NCI-H1694 treated with DMSO at 0.1 percent for 48 hours (cell line): ENCODE measurements around the gene ERP27.

ENCODE experiments used
- DNase-seq: peaks from one replicate; lab custom pipeline; 2025; lab: John Stamatoyannopoulos, UW

Gene ERP27

DNA sequence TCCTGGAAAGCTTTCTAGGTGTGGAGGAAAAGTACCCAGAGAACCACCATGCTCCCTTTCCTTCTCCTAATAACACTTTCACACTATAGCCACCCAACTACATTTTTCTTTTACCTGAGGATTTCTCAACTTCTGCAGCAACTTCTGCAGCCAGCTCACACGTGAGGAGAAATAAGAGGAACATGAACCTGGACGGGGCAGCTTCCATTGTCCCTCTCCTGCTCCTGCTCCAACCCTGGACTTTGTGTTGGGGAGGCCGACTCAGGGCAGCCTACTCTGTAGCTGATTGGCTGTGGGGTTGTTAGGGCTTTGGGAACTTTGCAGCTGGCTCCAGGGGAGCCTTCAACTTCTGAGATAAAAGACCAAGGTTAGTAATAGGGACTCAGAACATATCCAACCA, at the start of gene ERP27:
TSS of gene ERP27 (minus strand) at position 237 of the 400 bp plus-strand sequence. CDS start at position 208, 29 bp downstream.
- DNase-seq, result no peak

DNA sequence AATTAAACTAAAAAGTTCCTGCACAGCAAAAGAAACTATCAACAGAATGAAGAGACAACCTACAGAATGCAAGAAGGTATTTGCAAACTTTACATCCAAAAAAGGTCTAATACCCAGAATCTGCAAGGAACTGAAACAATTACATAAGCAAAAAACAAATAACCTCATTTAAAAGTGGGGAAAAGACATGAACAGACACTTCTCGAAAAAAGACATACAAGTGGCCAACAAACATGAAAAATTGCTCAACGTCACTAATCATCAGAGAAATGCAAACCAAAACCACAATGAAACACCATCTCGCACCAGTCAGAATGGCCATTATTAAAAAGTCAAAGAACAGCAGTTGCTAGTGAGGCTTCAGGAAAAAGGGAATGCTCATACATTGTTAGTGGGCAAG, 49.7 kb upstream of the ERP27 start:
- no peak for DNase-seq

DNA sequence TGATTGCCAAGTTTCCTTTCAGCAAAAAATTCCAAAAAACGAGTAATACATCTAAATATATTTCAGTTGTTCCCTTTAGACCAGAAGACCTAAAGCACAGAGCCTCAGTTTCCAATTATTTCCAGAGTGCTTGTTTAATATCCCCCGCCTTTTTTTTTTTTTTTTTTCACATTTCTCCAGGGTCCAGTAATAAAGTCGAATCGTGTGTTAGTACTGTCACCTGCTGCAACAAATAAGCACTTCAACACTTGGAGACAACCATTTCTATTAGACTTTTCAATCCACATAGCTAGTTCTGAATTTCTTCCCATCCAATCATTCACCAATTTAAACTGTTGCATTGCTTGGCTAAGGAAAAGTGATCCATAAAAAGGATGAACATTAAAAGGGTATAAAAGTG, 48.1 kb upstream of the ERP27 start:
- DNase-seq, result no peak

DNA sequence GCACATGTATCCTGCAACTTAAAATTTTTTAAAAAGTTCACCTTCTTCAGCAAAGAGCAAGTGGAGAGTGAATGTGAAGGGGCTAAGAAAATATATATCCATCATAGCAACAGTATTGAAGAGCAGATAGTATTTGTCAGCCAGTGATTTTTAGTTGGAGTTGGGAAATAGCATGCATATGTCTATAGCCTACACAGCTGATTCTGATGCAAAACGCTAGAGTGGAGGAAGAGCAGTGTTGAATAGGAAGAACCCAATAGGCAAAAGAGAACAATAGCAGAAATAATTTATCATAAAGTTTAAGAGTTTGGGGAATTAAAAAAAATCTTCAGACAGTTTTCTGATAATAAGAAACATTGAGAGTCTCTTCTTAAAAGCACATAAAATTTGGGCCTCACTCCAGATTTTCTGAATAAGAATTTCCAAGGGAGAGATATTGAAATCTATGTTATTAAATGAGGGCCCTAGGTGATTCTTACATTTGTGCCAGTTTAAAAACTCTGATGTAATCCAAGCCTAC, 46.5 kb upstream of the ERP27 start:
- no peak for DNase-seq

DNA sequence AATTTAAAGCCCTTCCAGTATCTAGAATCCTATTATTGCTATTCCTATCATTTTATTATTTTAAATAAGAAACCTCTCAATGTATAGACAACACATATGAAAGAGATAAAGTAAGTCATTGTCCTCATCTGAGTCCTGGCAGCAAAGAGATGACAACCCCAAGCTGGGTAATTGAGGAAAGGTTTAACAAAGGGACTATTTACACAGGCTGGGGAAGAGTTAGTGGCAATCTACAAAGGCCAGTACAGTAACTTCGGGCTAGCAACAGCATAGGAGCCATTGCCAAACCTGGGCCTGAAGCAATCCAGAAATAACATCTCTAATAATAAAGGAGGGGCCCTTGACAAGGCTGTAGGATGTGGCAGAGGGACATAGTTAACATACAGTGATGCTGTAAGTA, 45.7 kb upstream of the ERP27 start:
- no peak for DNase-seq

DNA sequence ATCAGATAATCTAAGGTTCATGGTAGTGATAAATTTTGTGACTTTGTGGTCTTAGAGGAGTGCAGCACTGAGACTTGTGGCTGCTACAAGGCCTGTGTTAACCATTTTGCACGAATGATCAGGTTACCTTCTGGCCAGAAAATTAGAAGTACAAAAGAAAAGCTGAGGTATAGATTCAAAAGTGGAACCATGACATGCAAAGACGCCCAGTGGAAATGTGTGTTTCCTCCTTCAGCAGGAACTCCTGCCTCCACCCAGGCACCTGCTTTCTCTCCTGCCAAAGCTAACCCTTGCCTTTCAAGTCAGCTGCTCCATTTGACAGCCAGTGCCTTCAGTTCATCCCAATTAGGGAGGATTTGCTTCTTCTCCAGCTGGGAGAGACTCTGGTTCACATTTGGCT, 44.7 kb upstream of the ERP27 start:
- no peak for DNase-seq

DNA sequence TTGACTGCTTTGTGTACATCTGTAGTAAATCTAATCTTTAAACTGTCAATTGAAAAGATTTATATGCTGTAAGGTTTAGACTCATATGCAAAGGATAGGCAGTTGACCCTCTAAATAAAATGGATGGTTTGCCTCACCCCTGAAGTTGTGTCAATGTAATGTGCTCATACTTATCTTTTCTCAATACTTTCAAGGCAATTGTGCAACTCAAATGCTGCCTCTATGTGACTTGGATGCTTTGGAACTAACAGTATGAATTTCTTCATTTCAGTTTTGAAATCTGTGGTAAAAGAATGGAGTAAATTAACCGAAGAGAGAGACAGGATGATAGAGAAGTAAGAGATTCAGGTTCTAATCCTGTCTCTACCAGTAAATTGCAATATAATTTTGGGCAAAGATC, 44.2 kb upstream of the ERP27 start:
- no peak for DNase-seq

DNA sequence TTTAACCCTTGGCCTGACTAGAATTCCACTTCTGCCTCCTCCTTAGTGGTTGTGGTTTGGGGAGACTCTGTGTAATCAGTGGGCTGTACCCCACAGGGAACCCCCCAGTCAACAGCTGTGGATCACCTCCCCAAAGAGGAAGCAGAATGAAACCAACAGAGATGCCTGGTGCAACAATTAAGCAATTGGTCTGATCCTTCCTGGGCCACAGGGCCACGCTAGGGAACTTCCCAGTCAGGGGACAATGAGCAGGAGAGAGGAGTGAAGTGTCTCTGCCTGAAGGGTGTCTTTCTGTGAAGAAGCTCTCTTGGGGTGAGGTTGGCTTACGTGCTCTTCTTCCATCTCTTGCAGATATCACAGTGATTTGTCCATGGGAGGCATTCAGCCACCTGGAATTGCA, 42.7 kb upstream of the ERP27 start:
- no peak for DNase-seq

DNA sequence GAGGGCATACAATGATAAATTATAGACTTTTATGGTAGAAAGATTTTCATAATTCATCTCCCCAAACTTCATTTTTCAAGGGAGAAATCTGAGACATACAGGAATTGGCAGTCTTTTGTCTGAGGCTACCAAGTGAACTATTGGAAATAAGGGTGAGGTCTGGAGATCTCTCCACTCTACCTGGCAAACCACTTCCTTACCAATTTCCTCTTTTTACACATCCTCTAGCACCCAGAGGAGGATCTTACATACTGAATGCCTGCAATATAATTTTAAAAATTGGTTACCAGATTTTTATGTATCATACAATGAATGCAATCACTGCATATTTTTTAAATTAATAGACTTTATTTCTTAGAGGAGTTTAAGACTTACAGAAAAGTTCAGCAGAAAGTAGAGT, 41.1 kb upstream of the ERP27 start:
- DNase-seq, result no peak

DNA sequence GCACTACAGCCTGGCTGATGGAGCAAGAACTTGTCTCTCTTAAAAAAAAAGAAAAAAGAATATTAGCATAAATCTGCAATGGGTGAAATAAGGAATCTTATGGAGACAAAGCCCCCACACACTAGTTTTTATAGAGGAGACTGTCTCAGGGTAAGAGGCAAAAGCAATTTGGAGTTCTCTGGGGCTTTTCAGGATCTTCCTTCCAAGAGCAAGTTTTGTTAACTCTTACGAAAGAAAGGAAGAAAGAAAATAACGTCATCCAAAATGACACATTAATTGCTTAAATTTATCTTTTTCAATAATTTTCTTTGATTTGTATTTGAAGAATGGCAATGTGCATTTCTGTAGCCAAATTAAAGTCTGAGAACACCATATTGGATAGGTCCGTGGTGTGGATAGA, 38.3 kb upstream of the ERP27 start:
- DNase-seq, result no peak

DNA sequence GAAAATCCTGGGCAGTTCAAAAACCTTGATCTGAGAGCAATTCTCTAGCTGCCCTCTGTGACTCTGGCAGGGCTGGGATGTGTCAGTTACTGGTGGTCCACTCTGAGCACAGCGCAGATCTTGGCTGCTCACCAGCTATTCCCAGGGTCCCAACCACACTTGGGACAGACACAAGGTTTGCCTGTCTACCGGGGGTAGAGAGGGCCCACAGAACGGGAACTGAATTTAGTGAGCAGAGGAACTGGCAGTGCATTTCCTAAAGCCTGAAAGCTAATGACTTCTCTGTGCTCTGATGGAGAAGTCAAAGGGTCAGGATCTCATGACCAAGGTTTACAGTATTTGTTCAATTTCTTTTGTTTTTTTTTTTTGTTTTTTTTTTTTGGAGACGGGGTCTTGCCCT, 37.1 kb upstream of the ERP27 start:
- no peak for DNase-seq

DNA sequence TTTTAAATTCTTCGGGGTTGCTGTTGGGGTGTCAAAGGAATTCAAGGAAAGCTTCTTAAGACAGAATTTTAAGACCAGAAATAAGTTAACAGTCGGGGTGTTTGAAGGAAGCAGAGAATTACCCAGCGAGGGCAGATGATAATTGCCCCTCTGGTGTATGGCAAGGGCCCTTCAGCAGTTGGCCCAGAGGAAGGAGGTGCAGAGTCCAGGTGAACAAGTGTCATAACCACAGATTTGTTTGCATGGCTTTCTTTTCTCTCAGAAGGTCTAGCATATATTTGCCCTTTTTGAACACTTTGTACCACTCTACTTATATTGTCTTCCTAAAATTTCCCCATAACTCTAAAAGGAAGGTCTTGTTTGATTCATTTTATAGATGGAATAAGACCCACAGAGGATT, 36.3 kb upstream of the ERP27 start:
- no peak for DNase-seq

DNA sequence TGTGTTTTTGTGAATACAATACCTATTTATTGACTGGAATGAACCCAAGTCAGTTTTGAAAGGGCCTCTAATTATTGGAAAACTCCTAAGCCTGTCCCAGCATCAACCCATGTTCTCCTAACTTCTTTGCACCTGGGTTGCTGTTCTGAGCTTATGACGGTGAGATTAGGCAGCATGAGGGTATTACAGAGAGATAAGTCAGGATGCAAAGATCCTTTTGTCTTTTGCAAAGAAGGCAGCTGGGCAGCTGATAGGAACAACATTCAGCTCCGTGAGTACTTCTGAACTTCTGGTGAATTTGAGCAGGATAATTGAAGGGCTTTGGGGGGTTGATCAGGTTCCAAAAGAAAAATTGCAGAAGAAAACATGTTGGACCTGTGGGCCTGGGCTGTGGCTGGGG, 34.5 kb upstream of the ERP27 start, which contains the start of gene PDE6H:
TSS of gene PDE6H (plus strand) at position 227 of the 400 bp plus-strand sequence. CDS start 4,971 bp downstream, outside the sequence.
- DNase-seq, result no peak

DNA sequence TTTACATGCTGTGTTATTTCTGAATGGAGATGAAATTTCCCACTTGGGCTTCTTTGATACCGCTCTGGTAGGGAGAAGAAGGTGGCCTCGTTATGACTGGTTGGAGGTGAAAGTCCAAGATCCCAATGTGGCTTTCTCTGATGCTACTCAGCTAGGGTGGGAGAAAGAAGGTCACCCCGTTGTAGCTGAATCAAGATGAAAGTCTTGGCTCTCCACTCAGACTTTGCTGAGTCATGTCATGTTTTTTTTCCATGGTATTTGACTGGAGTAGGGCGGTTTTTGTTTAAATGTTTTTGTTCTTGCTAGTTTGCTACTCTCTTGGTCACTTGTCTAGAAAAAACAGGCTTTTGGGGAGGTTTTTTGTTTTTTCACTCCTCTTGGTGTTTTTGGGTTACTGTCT, 32.1 kb upstream of the ERP27 start:
- no peak for DNase-seq

DNA sequence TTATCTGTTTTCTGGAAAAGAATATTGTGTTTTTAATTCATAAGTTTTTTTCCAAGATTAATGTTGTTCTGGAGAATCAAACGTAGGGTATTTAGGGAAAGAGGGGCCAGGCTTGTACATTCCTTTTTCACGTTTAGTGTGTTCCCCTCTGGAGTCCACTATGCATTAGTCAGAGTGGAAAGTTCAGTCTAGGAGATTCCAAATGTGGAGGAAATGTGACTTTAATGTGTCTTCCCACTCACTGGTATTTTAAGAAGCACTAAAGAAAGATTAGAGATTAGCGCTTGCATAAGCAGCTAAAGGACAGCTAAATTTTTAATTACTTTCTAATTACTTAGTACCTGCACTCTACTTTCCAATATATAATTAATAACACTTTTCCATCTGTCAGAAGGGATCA, 30.1 kb upstream of the ERP27 start:
- no peak for DNase-seq

DNA sequence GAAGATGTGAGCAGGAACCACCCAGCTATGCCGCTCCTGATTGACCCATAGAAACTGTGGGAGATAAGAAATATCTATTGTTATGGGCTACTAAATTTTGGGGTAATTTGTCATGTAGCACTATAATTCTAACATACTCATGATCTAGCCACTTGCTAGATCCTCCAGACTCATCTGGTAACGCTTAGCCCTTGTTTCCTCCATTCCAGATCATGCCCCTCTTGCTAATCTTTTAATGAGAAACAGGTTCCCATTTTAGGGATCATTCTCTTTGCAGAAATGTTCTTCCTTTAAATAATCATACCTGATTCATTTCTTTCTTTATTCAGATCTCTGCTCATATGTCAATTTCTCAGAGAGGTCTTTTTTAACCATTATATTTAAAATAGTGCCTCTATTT, 26.9 kb upstream of the ERP27 start:
- no peak for DNase-seq

DNA sequence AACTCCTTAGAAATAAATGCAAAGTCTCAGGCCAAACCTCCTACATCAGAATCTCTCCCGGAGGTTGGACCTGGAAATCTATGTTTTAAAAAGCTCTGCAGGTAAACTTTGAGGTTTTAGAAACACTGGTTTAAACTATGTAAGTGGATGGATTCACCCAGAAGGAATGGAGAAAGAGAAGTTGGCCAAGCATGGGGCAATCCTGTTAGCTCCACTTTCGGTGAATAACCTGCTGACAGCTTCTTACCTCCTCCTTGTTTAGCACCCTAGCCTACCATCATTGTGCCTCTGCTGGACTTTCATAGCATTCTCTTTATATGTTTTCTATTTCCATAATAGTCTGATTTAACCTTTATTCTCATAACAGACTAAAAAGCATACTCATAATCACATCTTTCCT, 26.1 kb upstream of the ERP27 start:
- DNase-seq, result no peak

DNA sequence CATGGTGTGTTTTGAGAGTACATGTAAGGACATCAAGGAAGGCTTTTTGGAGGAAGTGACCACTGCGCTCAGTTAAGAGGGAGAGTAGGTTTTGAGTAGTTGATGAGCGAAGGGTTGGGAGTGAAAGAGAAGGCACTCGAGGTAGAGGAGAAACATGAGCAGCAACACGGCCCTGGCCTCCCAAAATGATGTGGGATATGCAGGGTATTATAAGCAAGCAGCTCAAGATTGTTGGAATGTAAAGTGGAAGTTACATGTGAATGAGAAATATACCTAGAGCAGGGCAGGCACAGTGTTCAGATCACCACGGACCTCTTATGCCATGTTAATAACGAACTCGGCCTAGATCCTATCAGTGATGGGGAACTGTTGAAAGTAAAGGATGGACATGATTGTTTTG, 25.2 kb upstream of the ERP27 start:
- DNase-seq, result no peak

DNA sequence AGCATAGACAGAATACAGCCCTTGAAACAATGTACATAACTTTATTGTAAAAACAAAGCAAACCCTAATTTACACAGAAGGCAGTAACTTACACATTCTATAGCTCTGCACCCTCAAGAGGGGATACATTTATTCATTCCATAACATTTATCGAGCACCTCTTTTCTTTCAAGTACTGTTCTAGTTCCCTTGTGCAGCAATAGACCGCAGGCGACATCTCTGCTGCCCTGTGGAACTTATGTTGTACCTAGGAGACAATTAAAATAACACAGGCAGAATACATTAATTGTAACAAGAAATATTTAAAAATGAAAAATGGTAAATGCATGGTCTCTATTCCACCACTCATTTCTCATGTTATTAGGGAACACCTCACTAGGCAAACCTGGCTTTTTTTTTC, 24.5 kb upstream of the ERP27 start:
- DNase-seq, result no peak

DNA sequence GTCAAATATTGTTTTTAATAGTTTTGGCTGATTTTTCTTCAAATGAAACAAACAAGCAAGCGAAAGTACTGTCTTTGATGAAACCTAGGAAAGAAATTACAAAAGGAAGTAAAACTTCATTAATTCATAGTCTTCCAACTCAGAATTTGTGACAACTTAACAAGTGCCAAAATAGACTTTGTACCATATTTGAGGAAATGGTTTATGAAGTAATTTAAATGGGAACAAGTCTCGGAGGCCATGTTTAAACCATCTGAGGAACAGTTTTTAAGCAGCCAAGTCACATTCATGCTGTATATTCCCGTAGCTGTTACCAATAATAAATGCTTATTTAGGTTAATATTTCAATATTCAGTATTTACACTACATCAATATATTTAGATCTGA, 23.8 kb upstream of the ERP27 start:
- no peak for DNase-seq

DNA sequence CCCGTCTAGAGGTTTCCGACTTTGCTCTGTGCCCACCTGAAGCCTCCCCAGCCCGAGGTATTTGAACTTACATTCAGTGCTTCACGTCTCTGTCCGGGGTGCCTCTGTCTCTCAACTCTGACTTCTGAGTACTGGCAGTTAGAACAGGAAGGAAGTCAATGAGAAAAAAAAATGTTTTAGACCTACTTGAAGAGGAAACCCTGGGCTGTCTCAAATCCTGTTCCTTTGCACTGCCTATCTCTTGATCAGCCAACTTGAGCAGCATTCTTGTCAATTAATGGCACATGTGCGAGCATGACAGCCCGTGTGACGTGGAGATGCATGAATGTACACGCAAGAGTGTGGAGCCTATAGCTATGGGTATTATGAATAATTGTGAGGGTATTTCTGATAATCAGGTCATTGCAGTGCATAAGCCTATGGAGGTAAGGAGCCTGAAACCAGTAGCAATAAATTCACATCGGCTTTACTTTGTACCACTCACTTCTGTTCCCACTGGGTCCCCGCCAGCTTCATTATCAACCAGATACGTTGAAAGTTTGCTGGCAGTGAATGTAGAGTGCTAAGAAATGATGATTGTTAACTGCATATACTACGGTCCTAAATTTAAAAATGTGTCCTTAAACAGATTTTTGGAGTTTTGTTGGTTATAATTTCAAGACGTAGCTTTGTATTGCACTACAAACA, 23.3 kb upstream of the ERP27 start, which contains the start of gene ARHGDIB:
TSS of gene ARHGDIB (minus strand) at position 136 of the 687 bp plus-strand sequence. CDS start 10,889 bp downstream, outside the sequence.
- no peak for DNase-seq

DNA sequence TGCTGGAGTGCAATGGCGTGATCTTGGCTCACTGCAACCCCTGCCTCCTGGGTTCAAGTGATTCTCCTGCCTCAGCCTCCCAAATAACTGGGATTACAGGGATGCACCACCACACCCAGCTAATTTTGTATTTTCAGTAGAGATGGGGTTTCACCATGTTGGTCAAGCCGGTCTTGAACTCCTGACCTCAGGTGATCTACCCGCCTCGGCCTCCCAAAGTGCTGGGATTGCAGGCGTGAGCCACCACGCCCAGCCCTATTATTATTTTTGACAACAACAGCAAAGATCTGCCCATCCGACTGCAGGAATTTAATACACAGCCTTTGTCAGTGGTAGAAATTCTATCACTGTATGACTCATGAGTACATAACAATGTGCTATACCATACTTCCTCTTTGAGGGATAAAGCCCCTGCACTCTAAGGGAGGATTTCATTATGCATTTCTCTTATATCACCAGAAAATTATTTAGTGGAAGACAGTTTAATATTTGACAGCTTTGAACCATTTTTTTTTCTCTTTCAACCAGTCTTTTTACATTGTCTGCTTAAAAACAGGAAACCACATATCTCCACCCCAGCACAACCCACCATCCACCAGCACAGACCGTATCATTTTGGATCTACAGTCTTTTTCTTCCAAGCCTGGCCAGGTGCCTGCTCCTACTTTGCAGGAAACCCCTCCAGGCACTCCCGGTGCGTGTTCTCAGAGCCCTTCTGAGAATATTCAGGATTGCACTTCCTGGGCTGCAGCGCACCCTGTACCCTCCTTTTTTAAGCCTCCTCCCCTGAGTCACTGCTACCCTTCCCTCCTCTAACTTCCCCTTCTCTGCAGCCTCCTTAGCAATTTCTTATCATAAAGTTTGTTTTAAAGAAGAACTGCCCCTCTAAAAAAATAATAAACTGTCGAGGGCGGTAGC, 22.5 kb upstream of the ERP27 start:
- no peak for DNase-seq

DNA sequence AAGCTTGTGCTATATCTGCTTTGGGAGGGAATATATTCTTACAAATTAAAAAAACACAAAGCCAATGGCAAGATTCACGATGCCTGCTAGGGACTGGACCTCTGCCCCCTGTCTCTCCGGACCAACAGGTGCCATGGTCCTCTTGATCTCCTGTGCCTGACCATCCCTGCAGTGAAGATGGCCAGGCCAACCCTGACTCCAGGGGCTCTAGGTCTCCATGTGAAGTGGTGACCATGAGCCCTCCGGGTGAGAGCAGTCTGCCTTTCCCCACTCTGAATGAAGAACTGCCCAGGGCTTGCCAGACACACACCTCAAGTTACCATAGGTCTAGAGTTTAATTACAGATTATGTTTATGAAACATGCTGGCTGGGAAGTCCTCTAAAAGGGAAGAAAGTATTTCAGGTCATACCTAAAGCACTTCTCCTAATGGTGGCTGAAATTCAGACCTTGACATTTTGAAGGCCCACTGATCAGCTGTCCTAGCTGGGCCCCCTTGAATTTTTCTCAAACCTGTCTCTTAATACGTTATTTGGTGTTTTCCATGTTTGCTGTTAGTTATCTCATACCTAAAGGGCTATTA, 21.7 kb upstream of the ERP27 start:
- no peak for DNase-seq
